Stimulated activated CD4-positive, alpha-beta T cell treated with anti-CD3 and anti-CD28 coated beads, Interleukin-2, amount 100 ng/mL, for 4 hours (primary cell): ENCODE data around the gene PEX13.
A peak's percentile ranks its signal among the peaks of the same experiment; 100 is the strongest.

Experiments
- DNase-seq: peaks from one replicate; pipeline ENCODE4 v3.0.0-alpha.2; 2020; ENCODE audit warnings: low read depth

The PEX13 gene

DNA sequence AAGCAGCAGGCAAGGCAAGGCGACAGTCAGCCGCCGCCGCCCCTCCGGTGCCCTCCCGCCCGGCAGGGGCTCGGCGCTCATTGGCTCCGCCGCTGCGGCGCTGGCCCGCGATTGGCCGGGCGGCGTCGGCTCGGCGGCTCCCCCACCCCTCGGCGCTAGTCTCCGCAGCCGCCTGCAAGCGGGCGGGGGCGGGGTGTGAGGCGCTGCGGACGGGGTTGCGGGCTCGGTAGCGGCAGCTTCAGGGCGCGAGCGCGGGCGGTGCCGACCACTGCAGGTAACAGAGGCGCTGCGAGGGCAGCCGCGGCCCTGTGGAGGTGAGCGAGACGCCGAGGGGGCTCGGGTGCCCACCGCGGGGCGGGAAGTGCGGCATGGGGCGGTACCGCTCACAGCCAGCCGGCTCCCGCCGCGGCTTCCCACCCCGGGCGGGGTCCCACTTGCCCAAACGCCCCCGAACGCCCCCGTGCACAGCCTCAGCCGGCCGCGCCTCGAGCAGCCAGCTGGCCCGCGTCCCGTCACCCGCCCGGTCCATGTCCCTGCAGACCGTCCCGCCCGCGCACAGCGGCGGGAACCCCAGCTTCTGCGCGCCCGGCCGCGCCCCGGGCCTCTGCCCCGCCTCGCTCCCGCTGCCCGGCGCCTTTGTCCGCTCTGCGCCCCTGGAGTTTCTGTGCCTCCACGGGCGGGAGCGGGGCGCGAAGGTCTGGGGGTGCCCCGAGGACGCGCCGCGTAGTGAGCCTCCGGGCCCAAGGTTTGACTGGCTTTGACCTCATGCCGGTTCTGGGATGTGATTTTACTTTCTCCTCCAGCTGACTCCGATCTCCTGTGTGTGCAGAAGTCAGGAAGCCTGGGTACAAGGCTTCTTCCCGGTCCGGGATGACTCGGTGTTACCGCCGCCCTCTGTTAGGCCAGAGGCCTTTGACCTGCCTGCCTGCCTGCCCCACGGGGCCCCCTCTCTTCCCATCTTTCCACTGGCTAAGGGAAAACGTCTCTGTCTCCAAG lies 48.5 kb downstream of the PEX13 start, which contains the start of gene SANBR:
SANBR (plus strand) TSS at position 158 of the 996 bp plus-strand sequence. CDS start 4,480 bp downstream, outside the sequence.
- DNase-seq, result peak; percentile 73

DNA sequence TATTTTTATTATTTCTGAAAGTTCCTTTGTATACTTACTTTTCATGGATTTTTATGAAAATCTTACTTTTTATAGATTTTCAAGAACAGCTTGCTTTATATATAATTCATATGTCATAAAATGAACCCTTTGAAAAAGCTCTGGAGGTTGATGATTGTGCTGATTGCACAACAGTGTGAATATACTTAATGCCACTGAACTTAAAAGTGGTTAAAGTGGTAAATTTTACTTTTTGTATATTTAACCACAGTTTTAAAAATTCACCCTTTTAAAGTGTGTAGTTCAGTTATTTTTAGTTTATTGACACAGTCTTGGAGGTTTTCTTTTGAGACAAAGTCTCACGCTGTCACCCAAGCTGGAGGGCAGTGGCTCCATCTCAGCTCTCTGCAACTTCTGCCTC lies 56.6 kb downstream of the PEX13 start:
- DNase-seq, result no peak

- no peak for DNase-seq
Measured at GRCh38 chr2:61085883-61086282, 68.4 kb downstream of the PEX13 start.

- no peak for DNase-seq
Measured at GRCh38 chr2:61089797-61090196, 72.3 kb downstream of the PEX13 start.

GRCh38 chr2:61090386-61090921 lies 72.9 kb downstream of the PEX13 start:
- DNase-seq, result no peak

DNA sequence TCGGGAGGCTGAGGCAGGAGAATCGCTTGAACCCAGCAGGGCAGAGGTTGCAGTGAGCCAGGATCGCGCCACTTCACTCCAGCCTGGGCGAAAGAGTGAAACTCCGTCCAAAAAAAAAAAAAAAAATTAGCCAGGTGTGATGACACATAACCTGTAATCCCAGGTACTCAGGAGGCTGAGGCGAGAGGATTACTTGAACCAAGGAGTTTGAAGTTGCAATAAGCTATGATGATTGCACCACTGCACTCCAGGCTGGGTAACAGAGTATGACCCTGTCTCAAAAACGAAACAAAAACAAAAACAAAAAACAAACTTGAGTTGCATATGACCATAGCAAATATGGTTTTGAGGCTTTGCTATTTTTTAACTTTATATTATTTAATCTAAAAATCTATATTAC lies 74.0 kb downstream of the PEX13 start:
- DNase-seq, result no peak

DNA sequence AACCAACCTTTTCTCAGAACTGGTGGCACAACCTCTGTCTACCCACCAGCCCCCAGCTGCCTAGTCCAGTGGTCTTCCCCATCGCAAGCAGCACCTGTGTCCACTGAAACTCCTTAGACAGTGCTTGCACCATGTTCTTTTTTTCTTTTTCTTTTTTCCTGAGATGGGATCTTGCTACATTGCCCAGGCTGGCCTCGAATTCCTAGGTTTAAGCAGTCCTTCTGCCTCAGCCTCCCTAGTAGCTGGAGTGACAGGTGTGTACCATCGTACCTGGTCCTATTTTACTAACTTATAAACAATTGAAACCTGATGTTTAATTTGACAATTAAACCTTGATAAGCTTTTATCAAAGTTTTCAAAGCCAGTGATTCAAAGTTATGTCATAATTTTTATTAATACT lies 78.9 kb downstream of the PEX13 start:
- DNase-seq, result no peak

- no peak for DNase-seq
Measured at GRCh38 chr2:61100801-61101200, 83.3 kb downstream of the PEX13 start.
